Measurements from ENCODE around the gene DIS3L2.

Gene DIS3L2

DNA sequence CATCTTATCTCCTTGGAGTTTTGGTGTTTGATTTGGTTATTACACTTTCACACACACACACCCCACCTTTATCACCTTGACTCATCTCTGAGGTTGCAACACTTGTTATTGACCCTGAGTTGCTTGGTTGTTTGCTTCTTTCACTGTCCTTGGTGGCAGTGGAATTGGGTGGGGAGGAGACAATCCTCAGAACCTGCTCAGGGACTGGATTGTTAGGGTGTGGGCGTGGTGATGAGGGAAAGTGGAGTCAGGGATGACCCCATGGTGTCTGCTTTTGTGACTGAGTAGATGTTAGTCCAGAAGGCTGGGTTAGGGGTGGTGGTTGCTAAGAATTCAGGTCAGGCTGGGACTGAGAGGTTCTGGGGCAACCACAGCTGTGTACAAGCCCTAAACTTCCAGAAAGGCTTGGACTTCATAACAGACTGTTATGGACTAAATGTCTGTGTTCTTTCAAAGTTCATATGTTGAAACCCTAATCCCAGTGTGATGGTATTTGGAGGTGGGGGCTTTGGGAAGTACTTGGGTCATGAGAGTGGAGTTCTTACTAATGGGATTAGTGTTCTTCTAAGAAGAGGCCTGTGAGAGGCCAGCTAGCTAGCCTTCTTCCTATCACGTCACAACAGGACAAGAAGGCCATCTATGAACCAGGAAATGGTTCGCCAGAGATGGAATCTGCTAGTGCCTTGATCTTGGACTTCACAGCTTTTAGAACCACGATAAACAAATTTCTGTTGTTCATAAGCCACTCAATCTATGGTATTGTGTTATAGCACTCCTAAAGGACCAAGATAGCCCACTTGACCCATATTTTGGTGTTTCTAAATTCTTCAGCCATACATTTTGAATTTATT, 3.4 kb upstream of the DIS3L2 start:
- no peak for TF ChIP-seq POLR2AphosphoS5 (IDR thresholded peaks at IDR 0.05; ENCODE audit: low read depth, low read length)
- TF ChIP-seq REST (IDR thresholded peaks at IDR 0.05; ENCODE audit: insufficient read depth in 1 of 2, low read depth in 2 of 2, low read length in 2 of 2): no peak
- TF ChIP-seq FOXP2 (optimal IDR thresholded peaks at IDR 0.05; ENCODE audit: borderline replicate concordance, extremely low read depth, extremely low read length, insufficient read depth): no peak
- TF ChIP-seq SIN3A (IDR thresholded peaks at IDR 0.05; ENCODE audit: borderline replicate concordance, insufficient read depth, low read length): no peak
- TF ChIP-seq TAF1 (IDR thresholded peaks at IDR 0.05; ENCODE audit: borderline replicate concordance, insufficient read depth, low read length): no peak

GRCh38 chr2:231960810-231961348, 634 bp upstream of the DIS3L2 start:
- no peak for TF ChIP-seq SIN3A (IDR thresholded peaks at IDR 0.05; ENCODE audit: borderline replicate concordance, insufficient read depth, low read length)
- TF ChIP-seq TAF1 (IDR thresholded peaks at IDR 0.05; ENCODE audit: borderline replicate concordance, insufficient read depth, low read length): no peak
- no peak for TF ChIP-seq FOXP2 (optimal IDR thresholded peaks at IDR 0.05; ENCODE audit: borderline replicate concordance, extremely low read depth, extremely low read length, insufficient read depth)
- TF ChIP-seq POLR2AphosphoS5 (IDR thresholded peaks at IDR 0.05; ENCODE audit: low read depth, low read length): no peak
- no peak for TF ChIP-seq REST (IDR thresholded peaks at IDR 0.05; ENCODE audit: insufficient read depth in 1 of 2, low read depth in 2 of 2, low read length in 2 of 2)

GRCh38 chr2:231965102-231965501, 3.6 kb downstream of the DIS3L2 start:
- no peak for TF ChIP-seq SIN3A (IDR thresholded peaks at IDR 0.05; ENCODE audit: borderline replicate concordance, insufficient read depth, low read length)
- no peak for TF ChIP-seq POLR2AphosphoS5 (IDR thresholded peaks at IDR 0.05; ENCODE audit: low read depth, low read length)
- TF ChIP-seq FOXP2 (optimal IDR thresholded peaks at IDR 0.05; ENCODE audit: borderline replicate concordance, extremely low read depth, extremely low read length, insufficient read depth): no peak
- TF ChIP-seq REST (IDR thresholded peaks at IDR 0.05; ENCODE audit: insufficient read depth in 1 of 2, low read depth in 2 of 2, low read length in 2 of 2): no peak
- TF ChIP-seq TAF1 (IDR thresholded peaks at IDR 0.05; ENCODE audit: borderline replicate concordance, insufficient read depth, low read length): no peak

GRCh38 chr2:231966886-231967285, 5.4 kb downstream of the DIS3L2 start:
- TF ChIP-seq FOXP2 (optimal IDR thresholded peaks at IDR 0.05; ENCODE audit: borderline replicate concordance, extremely low read depth, extremely low read length, insufficient read depth) (no peak), SIN3A (IDR thresholded peaks at IDR 0.05; ENCODE audit: borderline replicate concordance, insufficient read depth, low read length) (no peak), POLR2AphosphoS5 (IDR thresholded peaks at IDR 0.05; ENCODE audit: low read depth, low read length) (no peak), REST (IDR thresholded peaks at IDR 0.05; ENCODE audit: insufficient read depth in 1 of 2, low read depth in 2 of 2, low read length in 2 of 2) (no peak), TAF1 (IDR thresholded peaks at IDR 0.05; ENCODE audit: borderline replicate concordance, insufficient read depth, low read length) (no peak)

Measured in PFSK-1 (cell line).